GM19240 (cell line): ENCODE data around the gene ZNF408.

Experiments used
- DNase-seq: peaks from one replicate; pipeline ENCODE4 v3.0.0; 2011; ENCODE audit warnings: low spot score; ENCODE audit not compliant: insufficient read length

ZNF408 gene

DNA sequence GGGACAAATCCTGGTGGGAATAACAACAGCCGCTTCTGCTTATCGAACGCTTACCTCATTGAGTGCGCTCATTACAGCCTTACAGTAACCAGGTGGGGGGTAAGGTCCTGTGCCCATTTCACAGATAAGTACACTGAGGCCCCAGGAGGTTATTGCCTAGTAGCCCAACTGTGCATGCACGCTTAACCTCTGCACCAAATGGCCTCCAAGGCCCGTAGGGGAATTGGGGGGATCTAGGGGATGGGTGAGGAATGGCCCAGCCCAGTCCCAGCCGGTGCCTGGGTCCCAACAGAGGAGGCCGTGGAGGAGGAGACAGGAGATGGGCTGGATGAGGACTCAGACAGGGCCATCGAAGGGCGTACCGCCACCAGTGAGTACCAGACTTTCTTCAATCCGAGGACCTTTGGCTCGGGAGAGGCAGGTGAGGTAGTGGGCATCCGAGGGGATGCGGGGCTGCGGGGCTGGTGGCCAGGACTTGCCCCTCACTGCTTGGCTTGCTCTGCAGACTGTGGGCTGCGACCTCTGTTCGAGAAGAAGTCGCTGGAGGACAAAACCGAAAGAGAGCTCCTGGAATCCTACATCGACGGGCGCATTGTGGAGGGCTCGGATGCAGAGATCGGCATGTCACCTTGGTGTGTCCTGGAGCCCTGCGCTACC lies 25.5 kb downstream of the ZNF408 start:
- DNase-seq = no peak

DNA sequence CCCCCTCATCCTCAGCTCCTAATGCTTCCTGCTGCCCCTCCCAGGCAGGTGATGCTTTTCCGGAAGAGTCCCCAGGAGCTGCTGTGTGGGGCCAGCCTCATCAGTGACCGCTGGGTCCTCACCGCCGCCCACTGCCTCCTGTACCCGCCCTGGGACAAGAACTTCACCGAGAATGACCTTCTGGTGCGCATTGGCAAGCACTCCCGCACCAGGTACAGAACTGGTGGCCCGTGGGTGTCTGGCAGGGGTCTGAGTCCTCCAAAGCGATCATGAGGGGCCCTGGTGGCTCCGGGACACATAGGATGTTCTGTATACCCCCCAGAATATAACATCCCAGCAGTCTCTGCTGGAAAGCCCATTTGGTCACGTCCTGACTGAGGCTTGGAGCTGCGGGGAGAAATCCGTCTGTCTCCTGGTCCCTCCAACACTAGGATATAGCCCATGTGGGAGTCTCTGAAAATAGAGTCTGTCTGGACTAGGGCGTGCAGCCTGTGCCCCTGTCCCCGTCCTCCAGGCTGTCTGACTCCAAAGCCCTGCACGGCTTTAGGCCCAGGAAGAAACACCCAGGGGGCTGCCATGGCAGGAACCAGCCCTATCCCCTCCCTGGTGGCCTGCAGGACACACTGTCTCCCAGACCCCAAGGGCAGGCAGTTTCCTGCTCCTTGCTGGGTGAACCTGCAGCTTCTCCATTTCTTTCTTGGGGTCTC lies 27.3 kb downstream of the ZNF408 start:
- no peak for DNase-seq

DNA sequence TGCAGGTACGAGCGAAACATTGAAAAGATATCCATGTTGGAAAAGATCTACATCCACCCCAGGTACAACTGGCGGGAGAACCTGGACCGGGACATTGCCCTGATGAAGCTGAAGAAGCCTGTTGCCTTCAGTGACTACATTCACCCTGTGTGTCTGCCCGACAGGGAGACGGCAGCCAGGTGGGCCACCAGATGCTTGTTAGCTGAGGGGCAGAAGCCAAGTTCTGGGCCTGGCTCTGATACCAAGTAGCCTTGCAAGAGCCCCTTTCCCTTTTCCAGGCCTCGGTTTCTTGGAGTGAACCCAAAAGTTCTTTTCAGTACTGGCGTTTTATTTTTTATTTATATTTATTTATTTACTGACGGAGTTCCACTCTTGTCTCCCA lies 27.8 kb downstream of the ZNF408 start:
- no peak for DNase-seq

DNA sequence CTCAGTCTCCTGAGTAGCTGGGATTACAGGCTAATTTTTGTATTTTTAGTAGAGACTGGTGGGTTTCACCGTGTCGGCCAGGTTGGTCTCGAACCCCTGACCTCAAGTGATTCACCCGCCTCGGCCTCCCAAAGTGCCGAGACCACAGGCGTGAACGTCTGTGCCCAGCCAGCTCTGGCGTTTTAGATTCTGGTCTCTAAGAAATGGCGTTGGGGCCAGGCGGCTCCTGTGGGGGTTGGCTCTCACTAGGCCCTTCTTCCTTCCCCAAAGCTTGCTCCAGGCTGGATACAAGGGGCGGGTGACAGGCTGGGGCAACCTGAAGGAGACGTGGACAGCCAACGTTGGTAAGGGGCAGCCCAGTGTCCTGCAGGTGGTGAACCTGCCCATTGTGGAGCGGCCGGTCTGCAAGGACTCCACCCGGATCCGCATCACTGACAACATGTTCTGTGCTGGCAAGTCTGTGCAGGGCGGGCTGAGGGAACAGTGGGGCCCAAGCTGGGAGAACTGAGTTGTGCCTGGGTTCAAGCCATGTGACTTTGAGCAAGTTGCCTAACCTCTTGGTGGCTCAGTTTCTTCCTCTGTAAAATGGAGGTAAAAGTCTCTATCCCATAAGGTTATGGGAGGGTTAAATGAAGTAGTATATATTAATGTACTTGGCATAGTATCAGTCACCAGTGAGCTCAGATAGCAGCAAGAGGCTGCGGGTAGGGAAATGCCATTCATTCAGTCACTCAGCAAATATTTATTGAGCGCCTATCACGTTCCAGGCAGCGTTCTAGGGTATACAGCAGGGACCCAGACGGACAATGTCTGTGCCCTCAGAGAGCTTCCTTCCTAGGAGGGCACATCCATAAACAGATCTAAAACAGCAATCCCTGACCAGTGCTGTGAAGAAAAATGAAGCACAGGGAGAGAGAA lies 28.5 kb downstream of the ZNF408 start:
- no peak for DNase-seq

DNA sequence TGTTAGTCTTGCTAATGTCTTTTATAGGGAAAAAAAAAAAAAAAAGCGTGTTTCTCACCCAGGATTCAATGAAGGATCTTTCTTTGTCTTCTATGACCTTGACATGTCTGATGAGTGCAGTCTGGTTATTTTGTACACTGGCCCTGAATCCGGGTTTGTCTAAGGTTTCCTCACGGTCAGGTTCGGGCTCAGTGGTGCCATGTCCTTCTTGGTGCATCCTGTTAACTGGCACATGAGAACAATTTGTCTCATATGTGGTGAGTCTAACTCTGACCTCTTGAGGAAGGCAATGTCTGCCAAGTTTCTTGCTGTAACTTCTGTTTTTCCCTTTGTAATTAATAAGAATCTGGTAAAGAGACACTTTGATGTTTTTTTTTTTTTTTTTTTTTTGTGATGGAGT lies 30.7 kb downstream of the ZNF408 start:
- DNase-seq = no peak

DNA sequence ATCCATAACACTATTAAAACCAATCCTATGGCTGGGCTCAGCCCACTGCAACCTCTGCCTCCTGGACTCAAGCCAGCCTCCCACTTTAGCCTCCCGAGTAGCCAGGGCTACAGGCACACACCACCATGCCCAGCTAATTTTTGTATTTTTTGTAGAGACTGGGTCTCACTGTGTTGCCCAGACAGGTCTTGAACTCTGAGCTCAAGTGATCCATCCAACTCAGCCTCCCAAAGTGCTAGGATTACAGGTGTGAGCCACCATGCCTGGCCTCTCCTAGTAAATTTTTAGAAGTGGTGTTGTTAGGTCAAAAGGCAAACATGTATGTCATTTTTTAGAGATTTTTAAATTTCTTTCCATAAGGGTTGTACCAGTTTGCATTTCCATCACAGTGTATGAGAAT lies 32.4 kb downstream of the ZNF408 start:
- no peak for DNase-seq

DNA sequence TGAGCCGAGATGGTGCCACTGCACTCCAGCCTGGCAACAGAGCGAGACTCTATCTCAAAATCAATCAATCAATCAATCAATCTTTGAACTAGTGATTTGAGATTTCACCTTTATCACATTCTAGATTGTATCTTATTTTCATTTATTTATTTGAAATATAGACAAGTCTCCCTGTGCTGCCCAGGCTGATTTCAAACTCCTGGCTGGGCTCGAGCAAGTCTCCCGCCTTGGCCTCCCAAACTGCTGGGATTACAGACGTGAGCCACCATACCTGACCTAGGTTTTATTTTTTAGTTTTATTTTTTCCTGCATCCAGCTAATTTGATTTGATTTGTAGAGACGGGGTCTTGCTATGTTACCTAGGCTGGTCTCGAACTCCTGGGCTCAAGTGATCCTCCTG lies 35.3 kb downstream of the ZNF408 start:
- no peak for DNase-seq

DNA sequence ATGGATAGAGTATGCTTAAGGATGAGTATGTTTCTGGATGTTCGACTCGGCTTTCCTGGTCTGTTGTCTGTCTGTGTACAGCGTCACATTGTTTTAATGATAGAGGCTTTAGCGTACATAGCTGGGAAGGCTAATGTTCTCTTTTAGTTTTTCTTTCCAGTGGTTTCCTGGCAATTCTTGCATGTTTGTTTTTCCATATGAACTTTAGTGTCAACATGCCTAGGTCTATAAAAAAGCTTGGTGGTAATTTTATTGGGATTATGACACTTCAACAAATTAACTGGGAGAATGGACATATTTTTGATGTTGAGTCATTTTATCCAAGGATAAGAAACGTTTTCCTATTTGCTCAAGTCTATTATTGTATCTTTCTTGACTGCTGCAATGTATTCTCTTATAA lies 35.8 kb downstream of the ZNF408 start:
- DNase-seq = no peak

DNA sequence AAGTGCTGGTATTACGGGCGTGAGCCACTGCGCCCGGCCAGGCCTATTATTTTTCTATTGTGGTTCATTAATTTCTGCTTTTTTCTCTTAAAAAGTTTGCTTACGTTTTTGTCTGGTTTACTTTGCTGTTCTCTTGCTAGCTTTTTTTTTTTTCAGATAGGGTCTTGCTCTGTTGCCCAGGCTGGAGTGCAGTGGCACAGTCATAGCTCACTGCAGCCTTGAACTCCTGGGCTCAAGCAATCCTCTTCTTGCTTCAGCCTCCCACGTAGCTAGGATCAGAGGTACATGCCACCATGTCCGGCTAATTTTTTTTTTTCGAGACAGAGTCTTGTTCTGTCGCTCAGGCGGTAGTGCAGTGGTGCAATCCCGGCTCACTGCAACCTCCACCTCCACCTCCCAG lies 36.9 kb downstream of the ZNF408 start:
- no peak for DNase-seq

DNA sequence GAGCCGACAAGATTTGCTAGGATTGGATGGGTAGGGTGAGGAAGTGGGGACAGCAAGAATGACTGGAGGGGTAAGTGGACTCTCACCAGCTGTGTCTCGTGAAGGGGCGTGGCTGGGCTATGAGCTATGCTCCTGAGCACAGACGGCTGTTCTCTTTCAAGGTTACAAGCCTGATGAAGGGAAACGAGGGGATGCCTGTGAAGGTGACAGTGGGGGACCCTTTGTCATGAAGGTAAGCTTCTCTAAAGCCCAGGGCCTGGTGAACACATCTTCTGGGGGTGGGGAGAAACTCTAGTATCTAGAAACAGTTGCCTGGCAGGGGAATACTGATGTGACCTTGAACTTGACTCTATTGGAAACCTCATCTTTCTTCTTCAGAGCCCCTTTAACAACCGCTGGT lies 38.1 kb downstream of the ZNF408 start:
- DNase-seq = no peak

DNA sequence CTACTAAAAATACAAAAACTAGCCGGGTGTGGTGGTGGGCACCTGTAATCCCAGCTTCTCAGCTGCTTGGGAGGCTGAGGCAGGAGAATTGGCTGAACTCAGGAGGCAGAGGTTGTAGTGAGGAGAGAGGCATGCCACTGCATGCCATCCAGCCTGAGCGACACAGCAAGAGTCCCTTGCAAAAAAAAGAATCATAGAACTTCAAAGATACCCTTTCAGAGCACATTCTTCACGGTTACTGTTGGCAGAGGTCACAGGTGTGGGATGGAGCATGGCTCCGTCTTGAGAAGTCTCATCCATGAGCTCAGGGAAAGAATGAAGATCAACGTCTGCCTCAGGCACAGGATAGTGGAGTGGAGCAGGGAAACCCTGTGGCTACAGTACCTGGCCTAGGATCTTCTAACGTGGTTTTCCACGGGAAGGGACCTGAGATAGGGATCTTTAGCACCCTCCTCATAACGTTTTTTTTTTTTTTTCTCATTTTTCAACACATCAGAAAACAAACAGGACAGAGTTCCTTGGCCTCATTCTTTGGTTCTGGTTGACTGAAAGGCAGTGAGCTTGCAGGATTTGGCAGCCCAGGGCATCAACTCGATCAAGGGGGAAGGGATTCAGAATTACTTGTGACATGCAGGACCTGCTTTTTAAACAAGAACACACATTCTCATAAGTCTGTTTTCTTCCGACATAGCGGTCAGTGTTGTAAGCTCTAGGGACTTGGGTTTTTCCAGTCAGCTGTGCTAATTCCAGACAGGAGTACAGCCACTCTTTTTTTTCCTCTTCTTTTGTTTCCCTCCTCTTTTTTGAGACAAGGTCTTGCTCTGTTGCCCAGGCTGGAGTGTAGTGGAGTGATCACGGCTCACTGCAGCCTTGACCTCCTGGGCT lies 41.0 kb downstream of the ZNF408 start:
- no peak for DNase-seq

DNA sequence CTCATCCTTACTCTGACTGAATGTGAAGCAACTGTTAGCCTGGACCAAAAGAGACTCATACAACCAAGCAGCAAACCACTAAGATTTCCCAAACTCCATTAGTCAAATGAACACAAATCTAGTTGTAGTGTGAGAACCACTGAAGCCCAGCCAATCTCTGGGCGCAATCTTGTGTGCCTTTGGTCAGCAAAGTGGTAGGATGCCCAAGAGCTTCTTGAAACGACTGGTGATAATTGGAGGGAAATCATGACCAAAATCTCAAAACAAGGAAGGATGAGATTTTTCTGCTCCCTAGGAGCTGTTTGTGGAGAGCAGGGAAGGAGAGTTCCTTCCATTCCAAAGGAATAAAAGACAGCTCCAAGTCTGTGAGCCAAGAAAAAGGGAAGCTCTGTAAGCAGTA lies 42.2 kb downstream of the ZNF408 start:
- no peak for DNase-seq

DNA sequence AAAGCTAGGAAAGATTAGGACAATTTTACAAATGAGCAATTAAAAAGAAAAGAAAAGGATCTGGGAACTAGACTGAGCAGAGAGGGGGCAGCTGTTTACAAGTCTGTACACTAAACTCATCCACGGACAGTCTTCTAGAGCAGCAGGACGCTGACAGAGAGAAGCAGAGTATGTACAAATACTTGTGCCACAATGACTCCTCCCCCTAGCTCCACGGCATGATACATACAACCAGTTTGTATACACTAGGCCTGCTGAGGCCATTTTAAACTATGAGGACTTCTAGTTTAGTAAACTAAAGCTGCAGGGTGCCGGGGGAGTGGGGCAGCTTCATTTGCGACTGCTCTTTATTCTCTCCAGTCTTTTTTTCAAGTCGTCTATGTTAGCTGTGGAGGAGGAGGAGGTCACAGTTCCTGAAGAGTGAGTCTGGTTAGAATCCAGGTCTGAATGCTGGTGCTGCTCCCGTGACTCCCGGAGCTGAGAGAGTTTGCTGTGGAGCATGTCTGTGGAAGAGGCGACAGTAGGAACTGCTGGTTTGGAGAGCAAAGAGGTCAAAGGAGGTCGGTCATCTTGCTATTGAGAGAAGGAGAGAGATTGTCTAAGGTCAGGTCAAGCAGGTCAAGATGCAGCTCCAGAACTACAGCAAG lies 43.0 kb downstream of the ZNF408 start:
- DNase-seq = no peak

DNA sequence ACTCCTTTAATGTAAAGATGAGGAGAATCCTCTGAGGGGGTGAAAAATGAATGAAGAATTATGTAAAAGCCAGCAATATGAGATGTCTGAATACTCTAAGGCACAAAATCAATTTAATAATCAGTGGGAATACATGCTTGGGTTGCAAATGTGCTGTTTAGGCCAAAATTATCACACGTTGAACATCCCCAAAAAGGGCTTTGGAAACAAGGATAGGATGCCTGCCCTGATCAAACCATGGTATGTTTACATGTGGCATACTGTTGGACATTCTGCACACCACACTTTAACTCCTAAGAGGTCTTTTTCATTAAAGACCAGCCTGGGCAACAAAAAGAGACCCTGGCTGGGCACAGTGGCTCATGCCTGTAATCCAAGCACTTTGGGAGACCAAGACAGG lies 44.5 kb downstream of the ZNF408 start:
- no peak for DNase-seq

DNA sequence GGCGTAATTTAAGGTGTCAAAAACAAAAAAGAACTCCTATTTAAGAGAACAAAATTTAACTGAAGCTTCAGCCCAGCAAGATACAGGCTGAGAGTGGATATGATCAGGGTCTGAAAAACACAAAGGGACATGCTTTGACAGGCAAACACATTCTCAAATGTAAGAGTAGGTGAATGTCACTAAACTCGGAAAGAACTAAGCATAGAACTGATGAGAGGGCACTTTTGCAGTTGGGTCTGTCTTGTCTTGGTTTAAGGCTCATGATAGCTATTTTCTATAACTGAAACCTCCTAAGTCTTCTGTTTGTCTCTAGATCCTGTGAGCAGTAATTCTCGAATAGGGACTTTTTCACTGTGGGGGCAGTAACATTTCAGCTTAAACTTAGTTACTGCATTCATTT lies 45.2 kb downstream of the ZNF408 start:
- no peak for DNase-seq

DNA sequence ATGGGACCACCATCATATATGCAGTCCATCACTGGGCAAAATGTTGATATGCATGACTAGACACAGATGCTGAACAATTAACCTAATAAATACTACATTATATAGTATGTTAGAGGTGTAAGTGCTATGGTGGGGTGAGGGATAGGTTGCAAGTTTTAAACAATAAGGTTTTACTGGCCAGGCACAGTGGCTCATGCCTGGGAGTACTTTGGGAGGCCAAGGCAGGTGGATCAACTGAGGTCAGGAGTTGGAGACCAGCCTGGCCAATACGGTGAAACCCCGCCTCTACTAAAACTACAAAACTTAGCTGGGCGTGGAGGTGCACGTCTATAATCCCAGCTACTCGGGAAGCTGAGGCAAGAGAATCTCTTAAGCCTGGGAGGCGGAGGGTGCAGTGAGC lies 46.3 kb downstream of the ZNF408 start:
- DNase-seq = no peak
